ENCODE results near the gene ITPKC. TPM values are rescaled to one million over a fixed set of nuclear protein-coding genes. Genes with fewer than 3 reads are reported as not detected.
A peak's percentile ranks its signal among the peaks of the same experiment; 100 is the strongest.

Gene ITPKC
- total and polyA plus RNA-seq, 2 of the 13 experiments (the other 11 are each of a cell fraction or from before 2014, with no cell fraction given): 6.9 to 11.2 TPM

DNA sequence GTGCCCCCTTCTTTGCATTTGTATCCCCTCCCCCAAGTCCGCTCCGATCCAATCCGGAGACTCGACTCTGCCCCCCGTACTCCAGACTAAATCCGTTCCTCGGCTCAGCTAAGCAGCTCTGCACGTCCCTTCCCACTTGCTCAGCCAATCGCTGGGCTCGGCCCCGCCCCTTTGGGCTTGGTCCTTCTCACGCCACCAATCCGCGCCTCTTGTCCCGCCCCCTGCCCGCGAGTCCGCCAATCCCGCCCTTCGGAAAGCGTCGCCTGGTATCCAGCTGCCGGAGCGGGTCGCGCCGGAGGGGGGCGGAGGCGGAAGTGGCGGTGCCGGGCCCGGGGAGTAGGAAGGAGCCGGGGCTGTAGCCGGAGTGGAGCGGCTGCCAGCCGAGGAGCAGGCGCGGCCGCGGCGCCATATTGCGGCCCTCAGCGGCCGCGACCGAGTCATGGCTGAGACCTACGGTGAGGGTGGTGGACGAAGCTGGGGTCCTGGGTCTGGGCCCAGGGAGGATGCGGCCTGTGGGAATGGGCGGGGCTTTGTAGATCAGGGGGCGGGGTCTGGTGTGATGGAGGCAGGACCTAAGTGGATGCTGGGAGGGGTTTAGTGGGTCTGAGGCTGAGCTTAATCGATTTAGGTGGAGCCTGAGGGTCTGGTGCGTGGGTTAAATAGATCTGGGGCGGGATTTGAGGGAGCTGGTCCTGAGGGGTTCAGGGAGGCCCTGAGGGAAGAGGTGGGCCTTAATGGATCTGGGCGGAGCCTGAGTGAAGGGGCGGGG lies 61.2 kb downstream of the ITPKC start, which contains the start of gene RAB4B (continued):
- TF ChIP-seq, protein P1, sequence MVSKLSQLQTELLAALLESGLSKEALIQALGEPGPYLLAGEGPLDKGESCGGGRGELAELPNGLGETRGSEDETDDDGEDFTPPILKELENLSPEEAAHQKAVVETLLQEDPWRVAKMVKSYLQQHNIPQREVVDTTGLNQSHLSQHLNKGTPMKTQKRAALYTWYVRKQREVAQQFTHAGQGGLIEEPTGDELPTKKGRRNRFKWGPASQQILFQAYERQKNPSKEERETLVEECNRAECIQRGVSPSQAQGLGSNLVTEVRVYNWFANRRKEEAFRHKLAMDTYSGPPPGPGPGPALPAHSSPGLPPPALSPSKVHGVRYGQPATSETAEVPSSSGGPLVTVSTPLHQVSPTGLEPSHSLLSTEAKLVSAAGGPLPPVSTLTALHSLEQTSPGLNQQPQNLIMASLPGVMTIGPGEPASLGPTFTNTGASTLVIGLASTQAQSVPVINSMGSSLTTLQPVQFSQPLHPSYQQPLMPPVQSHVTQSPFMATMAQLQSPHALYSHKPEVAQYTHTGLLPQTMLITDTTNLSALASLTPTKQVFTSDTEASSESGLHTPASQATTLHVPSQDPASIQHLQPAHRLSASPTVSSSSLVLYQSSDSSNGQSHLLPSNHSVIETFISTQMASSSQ (IDR thresholded peaks at IDR 0.05; ENCODE audit: low read depth): no peak
- TF ChIP-seq, protein P1 (CRISPR knock-in tag; IDR thresholded peaks at IDR 0.05; ENCODE audit: borderline replicate concordance): peak; percentile 53; the same call in 1 of the 2 replicates
- TF ChIP-seq GATAD1 (CRISPR knock-in tag; IDR thresholded peaks at IDR 0.05) (peak; percentile 82), ZNF619 (CRISPR knock-in tag; IDR thresholded peaks at IDR 0.05) (0 out of 2 replicates have a peak, but pooled peaks have one; percentile 38), AGO2 (optimal IDR thresholded peaks at IDR 0.05; ENCODE audit: low read depth, low read length) (peak; percentile 52), ZFX (CRISPR knock-in tag; IDR thresholded peaks at IDR 0.05; ENCODE audit: low read depth) (peak; percentile 94), SATB2 (CRISPR knock-in tag; IDR thresholded peaks at IDR 0.05) (no peak), ZNF296 (CRISPR knock-in tag; conservative IDR thresholded peaks at IDR 0.05) (no peak), ZNF598 (CRISPR knock-in tag; IDR thresholded peaks at IDR 0.05; ENCODE audit: borderline replicate concordance) (peak; percentile 35; the same call in 1 of the 2 replicates), EEA1 (CRISPR knock-in tag; IDR thresholded peaks at IDR 0.05; ENCODE audit: borderline replicate concordance) (0 out of 2 replicates have a peak, but pooled peaks have one; percentile 40), SAFB2 (CRISPR knock-in tag; IDR thresholded peaks at IDR 0.05; ENCODE audit: borderline replicate concordance, low read depth) (no peak; the same call in 1 of the 2 replicates), SRSF1 (optimal IDR thresholded peaks at IDR 0.05; ENCODE audit: low read depth, low read length) (peak; percentile 68), TBX2 (CRISPR knock-in tag; IDR thresholded peaks at IDR 0.05; ENCODE audit: borderline replicate concordance) (peak; percentile 52; the same call in 1 of the 2 replicates), ZFY (CRISPR knock-in tag; IDR thresholded peaks at IDR 0.05) (peak; percentile 88), POLR2G (IDR thresholded peaks at IDR 0.05; ENCODE audit: low read depth, low read length) (peak; percentile 64; the same call in 1 of the 2 replicates)
- TF ChIP-seq, protein P2, sequence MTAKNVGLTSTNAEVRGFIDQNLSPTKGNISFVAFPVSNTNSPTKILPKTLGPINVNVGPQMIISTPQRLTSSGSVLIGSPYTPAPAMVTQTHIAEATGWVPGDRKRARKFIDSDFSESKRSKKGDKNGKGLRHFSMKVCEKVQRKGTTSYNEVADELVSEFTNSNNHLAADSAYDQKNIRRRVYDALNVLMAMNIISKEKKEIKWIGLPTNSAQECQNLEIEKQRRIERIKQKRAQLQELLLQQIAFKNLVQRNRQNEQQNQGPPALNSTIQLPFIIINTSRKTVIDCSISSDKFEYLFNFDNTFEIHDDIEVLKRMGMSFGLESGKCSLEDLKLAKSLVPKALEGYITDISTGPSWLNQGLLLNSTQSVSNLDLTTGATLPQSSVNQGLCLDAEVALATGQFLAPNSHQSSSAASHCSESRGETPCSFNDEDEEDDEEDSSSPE (CRISPR knock-in tag; IDR thresholded peaks at IDR 0.05): 0 out of 2 replicates have a peak, but pooled peaks have one; percentile 31
- TF ChIP-seq, protein P3, sequence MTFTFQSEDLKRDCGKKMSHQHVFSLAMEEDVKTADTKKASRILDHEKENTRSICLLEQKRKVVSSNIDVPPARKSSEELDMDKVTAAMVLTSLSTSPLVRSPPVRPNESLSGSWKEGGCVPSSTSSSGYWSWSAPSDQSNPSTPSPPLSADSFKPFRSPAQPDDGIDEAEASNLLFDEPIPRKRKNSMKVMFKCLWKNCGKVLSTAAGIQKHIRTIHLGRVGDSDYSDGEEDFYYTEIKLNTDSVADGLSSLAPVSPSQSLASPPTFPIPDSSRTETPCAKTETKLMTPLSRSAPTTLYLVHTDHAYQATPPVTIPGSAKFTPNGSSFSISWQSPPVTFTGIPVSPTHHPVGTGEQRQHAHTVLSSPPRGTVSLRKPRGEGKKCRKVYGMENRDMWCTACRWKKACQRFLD (CRISPR knock-in tag; IDR thresholded peaks at IDR 0.05; ENCODE audit: borderline replicate concordance): no peak; the same call in 1 of the 2 replicates
- TF ChIP-seq, protein P4, sequence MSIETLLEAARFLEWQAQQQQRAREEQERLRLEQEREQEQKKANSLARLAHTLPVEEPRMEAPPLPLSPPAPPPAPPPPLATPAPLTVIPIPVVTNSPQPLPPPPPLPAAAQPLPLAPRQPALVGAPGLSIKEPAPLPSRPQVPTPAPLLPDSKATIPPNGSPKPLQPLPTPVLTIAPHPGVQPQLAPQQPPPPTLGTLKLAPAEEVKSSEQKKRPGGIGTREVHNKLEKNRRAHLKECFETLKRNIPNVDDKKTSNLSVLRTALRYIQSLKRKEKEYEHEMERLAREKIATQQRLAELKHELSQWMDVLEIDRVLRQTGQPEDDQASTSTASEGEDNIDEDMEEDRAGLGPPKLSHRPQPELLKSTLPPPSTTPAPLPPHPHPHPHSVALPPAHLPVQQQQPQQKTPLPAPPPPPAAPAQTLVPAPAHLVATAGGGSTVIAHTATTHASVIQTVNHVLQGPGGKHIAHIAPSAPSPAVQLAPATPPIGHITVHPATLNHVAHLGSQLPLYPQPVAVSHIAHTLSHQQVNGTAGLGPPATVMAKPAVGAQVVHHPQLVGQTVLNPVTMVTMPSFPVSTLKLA (IDR thresholded peaks at IDR 0.05): peak; percentile 50

All from HepG2 (cell line).